K562 (cell line): ENCODE measurements around the gene RERE. TPM values are rescaled to one million over a fixed set of nuclear protein-coding genes. Genes with fewer than 3 reads are reported as not detected.
A peak's percentile ranks its signal among the peaks of the same experiment; 100 is the strongest.

Source experiments
- BCOR ChIP-seq: fragments of 450-650 bp; IDR thresholded peaks from 2 replicates; pipeline ENCODE4 v1.6.1; 2016
- ERF ChIP-seq: fragments of 450-650 bp; formaldehyde crosslinking; IDR thresholded peaks from 2 replicates; pipeline ENCODE4 v1.4.0; 2020; ENCODE audit warnings: mild to moderate bottlenecking, mixed read lengths
- HDAC6 ChIP-seq: IDR thresholded peaks from 2 replicates; pipeline ENCODE4 v1.6.1; 2012; ENCODE audit warnings: low read depth, mild to moderate bottlenecking, control low read depth, inconsistent platforms, low read length, moderate library complexity
- MEIS2 ChIP-seq: fragments of 450-650 bp; IDR thresholded peaks from 2 replicates; pipeline ENCODE4 v1.6.1; 2014; ENCODE audit warnings: mild to moderate bottlenecking; ENCODE audit not compliant: partially characterized antibody
- MXI1 ChIP-seq: IDR thresholded peaks from 2 replicates; pipeline ENCODE4 v1.6.1; 2011; ENCODE audit warnings: low read depth, mild to moderate bottlenecking, improper control_type of control experiment, low read length
- NCOA1 ChIP-seq: fragments of 450-650 bp; IDR thresholded peaks from 2 replicates; pipeline ENCODE4 v1.6.1; 2016; ENCODE audit warnings: low read depth
- NFE2 ChIP-seq: IDR thresholded peaks from 2 replicates; pipeline ENCODE4 v1.6.1; 2014; ENCODE audit warnings: antibody characterized with exemption, low read depth
- OTX1 ChIP-seq: fragments of 450-650 bp; formaldehyde crosslinking; IDR thresholded peaks from 2 replicates; pipeline ENCODE4 v1.4.0; 2022; ENCODE audit warnings: mild to moderate bottlenecking
- RBM15 ChIP-seq: fragments of 200-400 bp; formaldehyde crosslinking; IDR thresholded peaks from 2 replicates; pipeline ENCODE4 v1.6.1; 2018; ENCODE audit warnings: mild to moderate bottlenecking, low read length, moderate library complexity; ENCODE audit not compliant: insufficient read depth
- RBM25 ChIP-seq: fragments of 200-400 bp; formaldehyde crosslinking; IDR thresholded peaks from 2 replicates; pipeline ENCODE4 v1.6.1; 2018; ENCODE audit warnings: low read length, low read depth, moderate library complexity; ENCODE audit not compliant: severe bottlenecking
- SIX5 ChIP-seq, 2 experiments: IDR thresholded peaks; 2 replicates each; pipeline ENCODE4 v1.6.1; 2011; ENCODE audit warnings: low read length in 2 of 2, borderline replicate concordance in 1 of 2, low read depth in 1 of 2, mild to moderate bottlenecking in 1 of 2, moderate library complexity in 1 of 2; ENCODE audit not compliant: insufficient read depth in 1 of 2
- SMAD4 ChIP-seq: fragments of 250-450 bp; sonication (Bioruptor Pico); conservative IDR thresholded peaks from 2 replicates; pipeline ENCODE4 v1.8.0; 2021; ENCODE audit warnings: inconsistent platforms, mild to moderate bottlenecking, moderate library complexity
- SMARCA4 ChIP-seq: fragments of 450-650 bp; IDR thresholded peaks from 2 replicates; pipeline ENCODE4 v1.6.1; 2016
- THRAP3 ChIP-seq: fragments of 450-650 bp; IDR thresholded peaks from 2 replicates; pipeline ENCODE4 v1.6.1; 2016; ENCODE audit warnings: mild to moderate bottlenecking, inconsistent platforms, borderline replicate concordance
- ZBTB7A ChIP-seq: IDR thresholded peaks from 2 replicates; pipeline ENCODE4 v1.6.1; 2011; ENCODE audit warnings: low read depth, mild to moderate bottlenecking, low read length, moderate library complexity, borderline replicate concordance; ENCODE audit not compliant: control insufficient read depth
- ZNF76 ChIP-seq: fragments of 250-450 bp; sonication (Bioruptor Pico); IDR thresholded peaks from 2 replicates; pipeline ENCODE4 v1.4.0; 2020; ENCODE audit warnings: mild to moderate bottlenecking, moderate library complexity, borderline replicate concordance
- polyA plus RNA-seq, 8 experiments: library from polyadenylated mRNA; depleted of rRNA in 4 of 8; stranded (reverse) in 5 of 8; unstranded in 3 of 8; fragments of >200 nt; fragmentation: Nextera tagmentation in 2 of 8; fragmentation: Illumina TruSeq in 1 of 8; extraction: Ambion mirVana in 2 of 8; extraction: Trizol in 1 of 8; gene quantifications; 2 replicates each; pipeline versions ENCODE4 v1.2.1 to v1.2.3, GENCODE V29; 2011 to 2014; ENCODE audit warnings: inconsistent platforms in 1 of 8, missing spikeins in 1 of 8
- total RNA-seq, 7 experiments: library from RNA; depleted of rRNA in 6 of 7; stranded (reverse); fragments of >200 nt in 6 of 7; fragmentation: Illumina TruSeq in 2 of 7; extraction: Trizol in 2 of 7; gene quantifications; 2 replicates each; pipeline versions ENCODE4 v1.2.1 to v1.2.3, GENCODE V29; 2011 to 2021; ENCODE audit warnings: low replicate concordance in 1 of 7
- TF ChIP-seq, protein P1 (sequence below), 2 experiments: IDR thresholded peaks; 2 replicates each; pipeline ENCODE4 v1.6.1; 2012; ENCODE audit warnings: improper control_type of control experiment in 2 of 2, low read depth in 2 of 2, low read length in 2 of 2, borderline replicate concordance in 1 of 2
- TF ChIP-seq, protein P2 (sequence below): fragments of 250-450 bp; sonication (Bioruptor Pico); IDR thresholded peaks from 2 replicates; pipeline ENCODE4 v1.8.0; 2022; ENCODE audit warnings: inconsistent platforms, mild to moderate bottlenecking, moderate library complexity, borderline replicate concordance
- TF ChIP-seq, protein P3 (sequence below): fragments of 450-650 bp; IDR thresholded peaks from 2 replicates; pipeline ENCODE4 v1.7.1; 2018; ENCODE audit warnings: mild to moderate bottlenecking, low read depth; ENCODE audit not compliant: partially characterized antibody
- TF ChIP-seq, protein P4 (sequence below): sonication (generic); IDR thresholded peaks from 2 replicates; pipeline ENCODE4 v1.6.1; 2016

Gene RERE
- total and polyA plus RNA-seq, 9 of the 15 experiments (the other 6 are each of a cell fraction or from before 2014, with no cell fraction given) = 3.0 to 51.5 (median 13.4) TPM

DNA sequence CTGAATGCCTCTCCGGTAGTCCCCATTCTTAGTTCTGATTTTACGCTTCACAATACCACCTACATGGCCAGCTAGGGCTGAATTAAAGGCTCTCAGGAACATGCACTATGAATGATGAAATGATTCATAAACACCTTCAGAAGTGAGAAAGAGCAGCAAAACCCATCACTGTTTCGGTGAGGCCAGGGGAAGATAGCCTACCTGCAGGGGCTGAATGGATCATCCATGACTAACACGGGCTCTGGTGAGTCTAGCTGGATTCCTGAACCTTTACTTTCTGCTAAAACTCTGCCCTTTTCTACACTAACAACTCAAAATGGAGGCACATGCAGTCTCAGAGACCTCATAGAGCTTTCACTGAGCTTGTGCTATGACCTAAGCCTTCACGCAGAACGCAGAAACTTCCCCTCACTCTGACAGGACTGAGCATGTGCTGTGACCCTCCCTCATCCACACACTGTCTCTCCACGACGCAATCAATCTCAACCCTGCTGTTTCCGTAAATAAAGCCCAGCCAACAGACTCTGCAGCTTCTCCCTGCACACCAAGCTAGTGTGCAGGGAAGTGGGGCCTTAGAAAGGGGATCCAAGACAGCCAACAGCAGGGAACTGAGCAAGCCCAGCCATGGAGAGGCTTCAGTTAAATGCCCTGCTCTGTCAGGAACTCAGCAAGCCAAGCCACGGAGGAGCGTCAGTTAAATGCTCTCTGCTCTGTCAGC is 291.7 kb downstream of the RERE start (continued):
- TF ChIP-seq, protein P1, sequence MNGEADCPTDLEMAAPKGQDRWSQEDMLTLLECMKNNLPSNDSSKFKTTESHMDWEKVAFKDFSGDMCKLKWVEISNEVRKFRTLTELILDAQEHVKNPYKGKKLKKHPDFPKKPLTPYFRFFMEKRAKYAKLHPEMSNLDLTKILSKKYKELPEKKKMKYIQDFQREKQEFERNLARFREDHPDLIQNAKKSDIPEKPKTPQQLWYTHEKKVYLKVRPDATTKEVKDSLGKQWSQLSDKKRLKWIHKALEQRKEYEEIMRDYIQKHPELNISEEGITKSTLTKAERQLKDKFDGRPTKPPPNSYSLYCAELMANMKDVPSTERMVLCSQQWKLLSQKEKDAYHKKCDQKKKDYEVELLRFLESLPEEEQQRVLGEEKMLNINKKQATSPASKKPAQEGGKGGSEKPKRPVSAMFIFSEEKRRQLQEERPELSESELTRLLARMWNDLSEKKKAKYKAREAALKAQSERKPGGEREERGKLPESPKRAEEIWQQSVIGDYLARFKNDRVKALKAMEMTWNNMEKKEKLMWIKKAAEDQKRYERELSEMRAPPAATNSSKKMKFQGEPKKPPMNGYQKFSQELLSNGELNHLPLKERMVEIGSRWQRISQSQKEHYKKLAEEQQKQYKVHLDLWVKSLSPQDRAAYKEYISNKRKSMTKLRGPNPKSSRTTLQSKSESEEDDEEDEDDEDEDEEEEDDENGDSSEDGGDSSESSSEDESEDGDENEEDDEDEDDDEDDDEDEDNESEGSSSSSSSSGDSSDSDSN (IDR thresholded peaks at IDR 0.05; ENCODE audit: borderline replicate concordance in 1 of 2, low read depth in 2 of 2, low read length in 2 of 2) = peak in 1 of 2 experiments; percentile 86; a peak in 1 of 4 replicates
- TF ChIP-seq ZNF76 = no peak
- no peak for TF ChIP-seq NFE2
- TF ChIP-seq ZBTB7A = no peak
- peak; percentile 52; the same call in 1 of the 2 replicates for TF ChIP-seq SMARCA4
- peak; percentile 92 for TF ChIP-seq MEIS2
- TF ChIP-seq, protein P2, sequence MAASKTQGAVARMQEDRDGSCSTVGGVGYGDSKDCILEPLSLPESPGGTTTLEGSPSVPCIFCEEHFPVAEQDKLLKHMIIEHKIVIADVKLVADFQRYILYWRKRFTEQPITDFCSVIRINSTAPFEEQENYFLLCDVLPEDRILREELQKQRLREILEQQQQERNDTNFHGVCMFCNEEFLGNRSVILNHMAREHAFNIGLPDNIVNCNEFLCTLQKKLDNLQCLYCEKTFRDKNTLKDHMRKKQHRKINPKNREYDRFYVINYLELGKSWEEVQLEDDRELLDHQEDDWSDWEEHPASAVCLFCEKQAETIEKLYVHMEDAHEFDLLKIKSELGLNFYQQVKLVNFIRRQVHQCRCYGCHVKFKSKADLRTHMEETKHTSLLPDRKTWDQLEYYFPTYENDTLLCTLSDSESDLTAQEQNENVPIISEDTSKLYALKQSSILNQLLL = no peak
- no peak for TF ChIP-seq RBM15
- no peak for TF ChIP-seq SIX5 (IDR thresholded peaks at IDR 0.05; ENCODE audit: borderline replicate concordance in 1 of 2, insufficient read depth in 1 of 2, low read depth in 1 of 2, low read length in 2 of 2)
- TF ChIP-seq RBM25 = no peak
- TF ChIP-seq, protein P3, sequence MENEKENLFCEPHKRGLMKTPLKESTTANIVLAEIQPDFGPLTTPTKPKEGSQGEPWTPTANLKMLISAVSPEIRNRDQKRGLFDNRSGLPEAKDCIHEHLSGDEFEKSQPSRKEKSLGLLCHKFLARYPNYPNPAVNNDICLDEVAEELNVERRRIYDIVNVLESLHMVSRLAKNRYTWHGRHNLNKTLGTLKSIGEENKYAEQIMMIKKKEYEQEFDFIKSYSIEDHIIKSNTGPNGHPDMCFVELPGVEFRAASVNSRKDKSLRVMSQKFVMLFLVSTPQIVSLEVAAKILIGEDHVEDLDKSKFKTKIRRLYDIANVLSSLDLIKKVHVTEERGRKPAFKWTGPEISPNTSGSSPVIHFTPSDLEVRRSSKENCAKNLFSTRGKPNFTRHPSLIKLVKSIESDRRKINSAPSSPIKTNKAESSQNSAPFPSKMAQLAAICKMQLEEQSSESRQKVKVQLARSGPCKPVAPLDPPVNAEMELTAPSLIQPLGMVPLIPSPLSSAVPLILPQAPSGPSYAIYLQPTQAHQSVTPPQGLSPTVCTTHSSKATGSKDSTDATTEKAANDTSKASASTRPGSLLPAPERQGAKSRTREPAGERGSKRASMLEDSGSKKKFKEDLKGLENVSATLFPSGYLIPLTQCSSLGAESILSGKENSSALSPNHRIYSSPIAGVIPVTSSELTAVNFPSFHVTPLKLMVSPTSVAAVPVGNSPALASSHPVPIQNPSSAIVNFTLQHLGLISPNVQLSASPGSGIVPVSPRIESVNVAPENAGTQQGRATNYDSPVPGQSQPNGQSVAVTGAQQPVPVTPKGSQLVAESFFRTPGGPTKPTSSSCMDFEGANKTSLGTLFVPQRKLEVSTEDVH = peak; percentile 73
- TF ChIP-seq ERF (CRISPR knock-in tag) = no peak
- no peak; the same call in 1 of the 2 replicates for TF ChIP-seq BCOR
- TF ChIP-seq NCOA1 = peak; percentile 60; the same call in 1 of the 2 replicates
- TF ChIP-seq OTX1 (CRISPR knock-in tag) = peak; percentile 91; the same call in 1 of the 2 replicates
- TF ChIP-seq THRAP3 = no peak
- TF ChIP-seq, protein P4, sequence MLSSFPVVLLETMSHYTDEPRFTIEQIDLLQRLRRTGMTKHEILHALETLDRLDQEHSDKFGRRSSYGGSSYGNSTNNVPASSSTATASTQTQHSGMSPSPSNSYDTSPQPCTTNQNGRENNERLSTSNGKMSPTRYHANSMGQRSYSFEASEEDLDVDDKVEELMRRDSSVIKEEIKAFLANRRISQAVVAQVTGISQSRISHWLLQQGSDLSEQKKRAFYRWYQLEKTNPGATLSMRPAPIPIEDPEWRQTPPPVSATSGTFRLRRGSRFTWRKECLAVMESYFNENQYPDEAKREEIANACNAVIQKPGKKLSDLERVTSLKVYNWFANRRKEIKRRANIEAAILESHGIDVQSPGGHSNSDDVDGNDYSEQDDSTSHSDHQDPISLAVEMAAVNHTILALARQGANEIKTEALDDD = peak; percentile 69; the same call in 1 of the 2 replicates
- TF ChIP-seq HDAC6 = no peak
- TF ChIP-seq MXI1 = peak; percentile 47; the same call in 1 of the 2 replicates
- TF ChIP-seq SMAD4 (CRISPR knock-in tag) = peak; percentile 50; the same call in 1 of the 2 replicates
